HG02759 (cell line): ENCODE data around the gene COL4A6.

Source experiments
- ATAC-seq: cut with Tn5 transposase; IDR thresholded peaks from one replicate; pipeline ENCODE4 v1.9.1; 2021; ENCODE audit warnings: mild to moderate bottlenecking, moderate library complexity; ENCODE audit not compliant: unreplicated experiment

COL4A6 gene

DNA sequence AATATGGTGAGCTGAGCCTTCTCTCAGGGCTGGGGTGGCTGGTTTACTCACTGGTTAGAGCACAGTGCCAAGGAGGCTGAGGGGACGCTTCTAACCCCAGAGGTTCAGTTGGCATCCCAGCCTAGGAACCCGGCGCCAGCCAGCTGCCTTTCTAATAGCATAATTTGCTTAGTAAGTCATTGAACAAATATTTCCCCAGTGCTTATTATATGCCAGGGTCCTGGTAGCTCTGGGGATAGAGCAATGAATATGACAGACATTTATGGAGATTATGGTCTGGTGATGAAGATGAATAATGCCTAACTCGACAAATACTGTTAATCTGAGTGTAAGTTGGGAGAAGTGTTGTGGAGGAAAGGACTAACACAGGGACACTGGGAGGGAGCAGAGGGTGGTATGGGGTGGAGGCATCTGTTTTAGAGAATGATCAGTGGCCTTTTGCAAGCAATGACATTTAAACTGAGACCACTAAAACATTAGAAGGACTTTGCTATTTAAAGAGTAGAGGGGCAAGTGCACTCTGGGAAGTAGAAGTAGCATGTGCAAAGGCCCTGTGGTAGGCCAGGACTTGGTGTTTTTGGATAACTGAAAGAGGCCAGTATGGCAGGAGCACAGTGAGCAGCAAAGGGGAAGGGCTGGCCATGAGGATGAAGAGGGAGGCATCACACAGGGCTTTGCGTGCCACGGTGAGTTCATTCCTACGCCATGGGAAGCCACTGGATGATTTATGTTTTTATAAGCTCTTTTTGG is 274.7 kb downstream of the COL4A6 start:
- ATAC-seq: no peak

DNA sequence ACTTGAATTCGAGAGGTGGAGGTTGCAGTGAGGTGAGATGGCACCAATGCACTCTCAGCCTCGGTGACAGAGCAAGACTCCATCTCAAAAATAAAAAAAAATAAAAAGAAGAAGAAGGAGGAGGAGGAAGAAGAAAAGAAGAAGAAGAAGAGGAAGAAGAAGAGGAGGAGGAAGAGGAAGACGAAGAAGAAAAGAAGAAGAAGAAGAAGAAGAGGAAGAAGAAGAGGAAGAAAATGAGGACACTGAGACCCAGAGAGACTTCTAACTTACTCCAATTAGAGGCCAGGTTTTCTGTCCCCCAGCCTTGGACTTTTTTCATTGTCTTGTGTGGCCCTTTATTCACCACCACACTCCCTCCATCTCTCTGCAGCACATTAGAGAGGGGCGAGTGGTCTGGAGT is 276.0 kb downstream of the COL4A6 start:
- ATAC-seq: no peak

DNA sequence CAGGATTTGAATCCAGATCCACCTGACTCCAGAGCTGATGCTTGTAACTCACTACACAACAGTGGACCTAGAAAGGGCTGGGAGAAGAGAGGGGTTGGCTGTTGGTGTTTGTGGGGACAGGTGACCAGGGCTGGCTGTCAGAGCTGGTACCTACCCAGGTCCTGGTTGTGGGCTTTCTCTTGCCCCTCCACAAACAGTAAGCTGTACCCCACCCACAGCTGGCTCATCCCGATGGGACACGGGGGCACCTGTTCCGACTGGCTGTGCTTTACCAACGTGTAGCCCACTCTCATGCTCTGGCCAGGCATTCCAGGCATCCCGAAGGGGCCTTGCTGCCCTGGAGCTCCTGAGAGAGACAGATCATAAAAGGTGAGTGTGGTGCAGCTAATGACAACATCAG is 277.9 kb downstream of the COL4A6 start:
- ATAC-seq: no peak

DNA sequence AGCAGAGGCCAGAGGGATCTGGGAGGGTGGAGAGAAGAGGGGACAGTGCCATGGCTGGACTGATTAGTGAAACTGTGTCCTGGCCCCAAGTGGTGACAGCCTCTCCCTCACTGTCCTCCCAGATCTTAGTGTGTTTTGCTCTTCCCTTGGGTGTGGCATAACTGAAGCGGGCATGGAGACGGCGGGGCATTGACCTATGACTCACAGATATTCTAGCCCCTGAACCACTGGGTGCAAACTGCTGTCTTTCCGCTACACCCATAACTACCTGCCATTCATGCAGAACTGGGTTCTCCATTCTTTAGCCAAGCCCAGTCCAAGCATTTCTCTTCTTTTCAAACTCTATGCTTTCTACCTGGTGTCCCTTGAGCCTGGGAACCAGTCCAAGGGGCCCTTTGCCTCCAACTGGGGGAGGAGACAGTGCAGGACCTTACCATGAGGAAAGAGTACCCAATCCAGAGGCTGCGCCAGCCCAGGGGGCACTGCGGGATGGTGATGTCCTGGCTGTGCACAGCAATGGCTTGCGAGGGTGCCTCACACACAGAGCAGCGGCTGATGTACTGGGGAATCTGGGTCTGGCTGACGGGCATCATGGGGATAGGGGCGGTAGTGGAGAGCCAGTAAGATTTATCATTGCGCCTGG is 279.1 kb downstream of the COL4A6 start:
- no peak for ATAC-seq

DNA sequence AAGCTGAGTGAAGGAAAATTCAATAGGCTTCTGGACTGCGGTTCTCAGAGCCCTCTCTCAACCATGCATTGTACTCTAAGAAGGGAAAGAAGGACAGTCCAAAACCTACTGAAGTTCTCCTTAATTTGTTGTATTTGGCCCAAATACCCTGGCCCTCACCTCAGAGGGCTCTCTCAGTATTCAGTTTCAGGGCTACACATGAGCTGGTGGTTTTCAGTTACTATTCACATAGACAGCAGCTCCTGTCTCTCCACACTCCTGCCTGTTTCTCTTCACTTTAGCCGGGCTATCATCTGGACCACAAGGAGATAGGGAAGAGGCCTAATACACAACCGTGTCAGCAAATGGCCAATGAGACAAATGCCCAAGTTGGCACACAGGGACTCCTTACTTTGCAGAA is 280.6 kb downstream of the COL4A6 start:
- ATAC-seq: no peak

DNA sequence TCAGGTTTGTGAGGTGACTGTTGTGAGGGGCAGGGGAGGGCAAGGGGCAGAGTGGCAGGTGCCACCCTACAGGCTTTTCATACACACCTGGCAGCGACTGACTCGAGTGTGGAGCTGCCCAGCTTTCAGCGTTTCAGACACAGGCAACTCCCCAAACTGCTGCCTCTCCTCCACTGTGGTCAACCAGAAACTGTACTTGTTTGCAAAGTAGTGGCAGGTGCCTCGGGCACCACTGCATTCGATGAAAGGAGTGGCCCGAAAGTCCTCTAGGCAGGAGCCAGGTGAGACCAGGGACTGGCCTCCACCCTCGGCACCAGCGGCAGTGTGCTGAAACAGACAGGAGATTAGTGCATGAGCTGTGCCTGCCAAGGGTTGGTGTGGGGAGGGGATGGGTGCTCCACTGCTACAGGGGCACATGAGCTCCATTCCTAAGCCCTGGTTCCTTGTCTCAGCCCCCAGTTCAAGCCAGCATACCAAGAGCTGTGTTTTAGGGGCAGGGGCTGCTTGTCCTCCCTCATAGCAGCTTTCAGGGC is 281.2 kb downstream of the COL4A6 start:
- no peak for ATAC-seq

DNA sequence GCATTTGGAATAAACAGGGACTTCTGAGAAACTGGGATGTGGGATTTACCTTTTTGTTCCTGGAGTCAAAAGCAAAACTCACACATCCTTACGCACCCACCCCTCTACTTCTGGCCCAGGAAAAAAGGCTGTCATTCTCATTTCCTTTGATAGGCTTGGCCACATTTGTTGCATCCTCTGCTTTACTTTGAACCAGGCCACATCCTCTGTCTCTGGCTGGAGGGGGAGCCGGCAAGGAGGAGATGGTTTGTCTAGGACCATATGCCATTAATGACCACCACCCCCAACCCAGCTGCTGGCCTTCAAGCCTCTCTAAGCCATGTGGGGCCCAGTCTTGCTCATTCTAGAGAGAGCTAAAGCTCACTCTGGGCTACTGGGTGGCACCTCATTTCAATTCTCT is 282.1 kb downstream of the COL4A6 start:
- no peak for ATAC-seq

DNA sequence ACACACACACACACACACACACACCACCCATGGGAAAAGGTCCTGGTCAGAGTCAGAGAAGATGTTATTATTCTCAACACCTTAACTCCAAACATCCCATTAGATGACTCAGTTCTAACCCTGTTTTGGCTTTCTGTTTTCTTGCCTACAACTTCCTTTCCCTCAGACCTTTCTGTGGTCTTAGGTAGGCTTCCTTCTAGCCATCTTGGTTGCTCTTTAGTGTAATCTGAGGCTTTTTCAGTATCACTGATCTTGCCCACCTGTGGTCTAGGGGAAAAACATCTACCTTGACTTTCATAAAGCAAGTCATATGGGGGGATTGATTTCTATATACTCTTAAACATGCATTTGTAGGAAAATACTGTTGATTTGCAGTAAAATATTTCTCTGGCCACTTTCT is 289.7 kb downstream of the COL4A6 start:
- no peak for ATAC-seq

DNA sequence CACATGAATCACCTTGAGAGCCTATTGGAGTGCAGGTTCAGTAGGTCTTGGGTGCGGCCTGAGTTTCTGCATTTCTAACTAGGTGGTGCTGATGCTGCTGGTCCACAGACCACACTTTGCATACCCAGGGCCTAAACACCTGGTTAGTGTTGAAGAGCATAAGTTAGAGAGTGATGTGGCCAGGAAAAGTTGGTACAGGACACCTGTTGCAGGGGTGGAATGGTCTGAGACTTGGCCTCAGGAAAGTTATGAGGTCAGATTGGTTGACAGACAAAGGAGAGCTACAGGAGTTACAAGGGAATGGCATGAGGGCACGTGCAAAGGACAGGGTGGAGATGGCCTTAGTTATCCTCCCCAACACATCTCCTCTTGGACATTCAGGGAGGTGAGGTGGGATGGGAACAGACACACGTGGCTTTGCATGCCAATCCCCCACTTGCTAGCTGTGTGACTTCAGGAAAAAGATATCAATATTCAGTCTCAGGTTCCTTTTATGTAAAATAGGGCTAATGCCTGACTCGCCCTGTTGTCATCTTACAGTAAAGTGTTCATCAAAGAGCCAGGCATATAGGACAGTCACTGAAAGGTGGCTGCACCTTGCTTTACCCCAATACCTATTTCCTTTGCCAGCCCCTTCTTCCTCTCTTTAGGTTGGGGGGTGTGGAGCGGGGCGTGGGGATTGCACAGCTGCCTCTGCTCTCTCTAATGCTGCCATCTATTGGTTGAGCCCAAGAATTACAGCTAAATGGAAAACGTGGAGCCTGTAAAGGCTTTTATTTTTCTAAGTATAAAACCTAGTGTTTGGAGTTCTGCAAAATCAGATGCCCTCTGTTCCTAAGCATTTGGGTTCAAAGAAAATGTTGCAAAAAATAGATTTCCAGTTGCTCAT is 299.2 kb downstream of the COL4A6 start:
- ATAC-seq: no peak

DNA sequence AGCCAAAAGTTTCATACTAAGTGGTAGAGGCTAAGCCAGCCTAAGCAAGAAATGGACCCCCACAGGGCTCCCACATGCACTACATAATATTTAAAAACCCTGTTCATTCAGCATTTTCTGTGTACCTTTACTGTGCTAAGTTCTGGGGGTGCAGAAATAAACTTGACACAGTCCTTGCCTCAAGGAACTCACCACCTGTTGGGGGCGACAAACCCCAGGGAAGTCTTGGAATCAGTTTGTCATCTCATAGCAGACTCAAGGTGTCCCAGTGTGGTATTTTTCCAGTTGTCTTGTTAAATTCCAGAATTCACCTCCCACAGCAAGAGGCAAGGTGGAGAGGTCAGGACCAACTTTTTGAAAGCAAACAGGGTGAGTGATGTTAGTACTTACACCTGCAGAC is 303.5 kb downstream of the COL4A6 start:
- ATAC-seq: no peak

DNA sequence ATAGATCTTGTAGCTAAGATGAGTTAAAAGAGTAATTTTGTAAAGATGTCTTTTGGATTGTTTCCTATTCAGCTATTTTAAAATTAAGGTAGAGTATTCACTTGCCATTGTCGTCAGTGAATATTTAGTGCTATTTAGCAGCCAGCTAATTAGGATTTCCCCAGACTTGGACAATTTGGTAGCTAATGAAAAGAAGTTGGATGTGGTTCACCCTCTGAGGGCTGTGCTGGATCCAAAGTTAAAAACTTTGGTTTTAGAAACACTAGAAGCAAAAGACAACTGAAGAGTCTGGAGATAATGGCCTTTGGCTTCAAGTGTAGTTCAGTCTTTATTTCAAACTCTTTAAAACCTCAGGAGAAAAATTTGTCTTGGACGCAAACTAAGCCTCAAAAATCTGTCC is 305.3 kb downstream of the COL4A6 start:
- no peak for ATAC-seq

DNA sequence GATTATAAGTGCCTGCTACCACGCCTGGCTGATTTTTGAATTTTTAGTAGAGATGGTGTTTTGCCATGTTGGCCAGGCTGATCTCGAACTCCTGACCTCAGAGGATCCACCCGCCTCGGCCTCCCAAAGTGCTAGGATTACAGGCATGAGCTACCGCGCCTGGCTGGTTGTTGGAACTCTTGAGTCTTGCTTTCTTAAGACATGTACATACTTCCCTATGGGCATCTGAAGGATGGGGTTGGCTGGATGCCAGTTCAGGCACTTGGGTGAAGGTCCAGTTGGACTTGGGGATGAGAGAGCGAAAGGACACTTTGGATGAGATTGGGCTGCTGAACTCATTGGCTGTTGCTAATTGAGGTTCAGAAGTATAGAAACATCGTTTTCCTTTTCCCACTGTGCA is 306.2 kb downstream of the COL4A6 start:
- ATAC-seq: no peak

DNA sequence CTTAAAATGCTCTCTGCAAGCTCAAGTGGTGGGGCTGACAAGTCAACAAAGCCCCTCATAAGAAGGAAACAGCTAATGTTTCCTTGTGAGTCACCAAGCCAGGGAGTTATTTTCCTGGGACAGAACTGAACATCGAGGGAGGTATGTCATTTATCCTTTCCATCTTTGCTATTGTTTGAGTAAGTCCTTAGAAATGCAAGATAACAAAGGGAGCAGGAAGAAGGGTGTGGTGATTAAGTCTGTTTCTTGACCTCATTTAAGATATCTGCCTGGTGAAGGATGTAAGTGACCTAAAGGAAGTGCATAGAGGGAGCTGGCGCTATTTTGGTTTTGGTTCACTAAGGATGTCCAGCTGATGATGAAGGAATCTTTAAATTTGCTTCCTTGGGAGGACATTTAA is 306.8 kb downstream of the COL4A6 start:
- no peak for ATAC-seq

DNA sequence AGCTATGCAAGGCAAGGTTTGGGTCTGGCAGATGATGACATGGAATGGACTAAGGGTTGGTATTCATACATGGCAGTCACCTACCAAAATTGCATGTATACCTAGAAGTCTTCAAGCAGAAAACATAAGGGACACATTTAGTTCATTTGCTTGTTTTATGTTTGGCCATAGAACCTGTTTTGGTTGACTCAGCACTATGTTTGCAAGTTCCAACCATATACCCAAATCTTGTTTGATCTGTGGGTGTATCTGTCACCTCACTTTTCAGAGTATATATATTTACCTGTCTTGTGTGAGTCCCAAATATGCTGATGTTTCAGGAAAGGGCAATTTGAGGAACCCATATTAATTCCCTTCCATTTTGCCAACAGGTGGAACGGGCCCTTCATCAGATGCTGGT is 307.3 kb downstream of the COL4A6 start:
- ATAC-seq: no peak

DNA sequence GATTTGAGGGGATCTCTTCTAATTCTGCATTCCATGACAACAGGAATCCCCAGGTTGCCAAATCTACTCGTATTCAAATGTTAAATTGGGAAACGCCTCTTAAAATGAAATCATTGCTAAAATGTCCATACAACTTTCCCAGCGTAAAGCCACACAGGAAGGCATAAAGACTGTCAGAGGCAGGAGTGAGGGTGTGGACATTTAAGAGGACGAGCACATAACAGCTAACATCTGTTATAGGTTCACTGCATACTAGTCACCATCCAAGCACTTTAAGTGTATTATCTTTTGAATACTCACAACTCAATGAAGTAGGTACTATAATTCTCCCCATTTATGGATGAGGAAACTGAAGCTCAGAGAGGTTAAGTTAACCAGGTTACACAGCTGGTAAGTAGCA is 311.1 kb downstream of the COL4A6 start:
- ATAC-seq: no peak

DNA sequence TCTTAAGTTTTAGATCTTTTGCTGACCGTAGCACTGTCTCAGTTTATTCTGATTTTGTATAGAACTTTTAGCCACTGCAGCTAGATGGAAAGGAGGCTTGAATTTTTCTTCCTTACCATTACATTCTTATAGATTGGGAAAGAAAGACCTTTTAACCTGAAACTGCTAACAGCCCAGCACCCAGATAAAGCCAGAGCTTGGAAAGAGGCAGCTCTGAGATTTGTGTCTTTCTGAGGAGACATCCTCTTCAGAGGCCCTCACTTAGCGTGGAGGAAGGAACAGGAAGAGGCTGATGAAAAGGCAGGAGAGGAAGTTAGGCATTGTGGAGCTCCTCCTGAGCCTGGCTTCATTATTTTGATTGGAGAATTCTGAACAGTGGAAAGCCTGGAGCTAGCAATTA is 311.6 kb downstream of the COL4A6 start:
- ATAC-seq: no peak

DNA sequence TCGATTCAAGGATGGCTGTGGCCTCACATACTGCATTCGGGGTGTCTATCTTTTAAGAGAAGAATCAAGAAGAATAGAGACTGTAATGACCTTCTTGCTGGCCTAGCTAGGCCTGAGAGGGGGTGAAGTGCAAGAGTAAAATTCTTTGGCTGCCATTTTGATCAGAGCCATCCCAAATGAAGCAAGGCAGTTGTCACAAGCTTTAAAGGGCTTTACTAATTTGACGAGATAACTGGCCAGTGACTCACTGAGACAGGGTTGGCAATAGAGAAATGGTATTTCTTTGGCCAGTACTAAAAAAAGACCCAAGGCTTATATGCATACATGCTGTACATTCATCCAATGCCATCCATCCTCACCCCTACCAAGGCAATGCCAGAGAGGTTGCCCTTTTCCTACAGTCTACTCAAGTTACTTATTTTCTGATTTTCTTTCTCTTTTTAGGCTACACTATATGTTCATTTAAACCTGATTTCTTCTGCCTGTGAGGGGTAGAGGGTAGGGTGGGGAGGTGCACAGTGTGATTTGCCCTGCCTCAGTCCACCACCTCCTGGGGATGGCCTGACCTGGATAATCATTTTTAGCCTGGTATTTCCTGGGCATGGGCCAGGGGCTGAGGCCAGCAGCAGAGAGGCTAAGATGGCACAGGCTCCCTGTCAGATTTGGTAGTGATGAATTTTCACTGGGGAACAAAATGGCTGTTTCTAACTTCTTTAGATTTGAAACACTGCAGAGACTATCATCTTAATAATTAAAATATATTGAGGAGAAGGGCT is 314.4 kb downstream of the COL4A6 start:
- no peak for ATAC-seq

DNA sequence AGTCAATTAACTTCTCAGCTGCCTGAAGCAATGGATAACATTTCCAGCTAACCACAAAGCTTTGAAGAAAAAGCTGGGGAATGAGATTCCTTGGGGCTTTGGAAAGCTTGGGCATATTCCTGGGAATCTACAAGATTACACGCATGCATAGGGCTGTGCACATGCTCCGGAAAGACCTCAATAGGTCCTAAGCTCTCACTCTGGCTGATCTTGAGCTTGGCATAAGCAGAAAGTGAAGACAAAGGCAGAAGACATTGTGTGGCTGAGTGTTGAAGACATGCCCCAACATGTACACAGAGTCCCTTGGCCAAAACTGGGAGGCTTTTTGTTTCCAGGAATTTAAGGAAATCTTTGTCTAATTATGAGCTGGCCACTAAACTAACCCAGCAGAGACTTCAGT is 315.5 kb downstream of the COL4A6 start:
- ATAC-seq: no peak

DNA sequence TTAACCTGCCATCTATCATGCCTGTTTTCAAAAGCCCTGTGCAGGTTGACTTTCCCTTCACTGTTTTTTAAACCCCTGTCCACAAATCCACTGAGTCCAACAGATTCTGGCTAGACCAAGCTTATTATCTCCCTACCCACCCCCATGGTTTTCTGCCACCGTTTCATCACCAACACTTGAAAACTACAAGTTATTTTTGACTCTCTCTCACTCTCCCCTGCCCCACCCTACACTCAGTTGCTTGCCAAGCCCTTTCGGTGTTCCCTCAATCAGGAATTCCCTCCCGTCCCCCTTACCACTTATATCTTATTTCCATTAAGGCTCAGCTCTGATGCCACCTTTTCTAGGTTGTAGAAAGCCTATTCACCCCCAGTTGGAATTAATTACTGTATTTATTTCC is 316.9 kb downstream of the COL4A6 start:
- no peak for ATAC-seq

DNA sequence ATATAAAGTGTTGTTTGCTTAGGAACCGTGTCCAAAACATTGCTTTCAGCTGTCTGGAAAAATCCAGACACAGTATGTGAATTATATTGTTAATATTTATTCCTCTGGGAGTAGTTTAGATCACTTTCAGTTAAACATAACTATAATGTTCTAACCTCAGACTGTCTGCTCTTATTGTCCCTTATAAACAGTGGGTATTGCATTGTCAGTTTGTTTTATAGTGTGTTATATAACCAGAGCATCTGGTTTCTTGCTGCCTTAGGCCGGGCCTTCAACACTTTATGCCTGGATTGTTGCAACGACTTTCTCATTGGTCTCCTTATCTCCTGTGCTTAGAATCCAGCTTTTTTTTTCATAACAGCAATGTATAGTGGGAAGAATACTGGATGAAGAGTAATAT is 320.2 kb downstream of the COL4A6 start:
- no peak for ATAC-seq

DNA sequence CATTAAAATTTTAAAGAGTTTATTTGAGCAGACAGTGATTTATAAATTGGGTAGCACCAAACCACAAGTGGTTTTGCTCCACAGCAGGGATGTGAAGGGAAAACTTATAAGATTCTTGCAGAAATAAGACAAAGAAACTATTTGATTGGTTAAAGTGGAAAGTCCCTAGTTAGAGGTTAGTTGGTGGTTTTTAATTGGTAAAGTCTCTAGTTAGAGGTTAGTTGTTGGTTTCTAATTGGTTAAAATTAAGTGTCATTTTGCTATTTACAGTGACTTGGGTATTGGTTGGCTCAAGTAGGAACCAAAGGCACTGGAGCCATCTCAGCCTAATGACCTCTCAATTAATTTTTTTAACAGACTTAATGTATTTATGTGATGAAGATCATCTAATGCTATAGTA is 323.7 kb downstream of the COL4A6 start:
- ATAC-seq: no peak
